ENCODE data around the gene CLN6. TPM values are rescaled to one million over a fixed set of nuclear protein-coding genes. Genes with fewer than 3 reads are reported as not detected.

Gene CLN6
- total RNA-seq, 6 experiments from 2014 or later = 10.7 to 24.3 (median 15.2) TPM

DNA sequence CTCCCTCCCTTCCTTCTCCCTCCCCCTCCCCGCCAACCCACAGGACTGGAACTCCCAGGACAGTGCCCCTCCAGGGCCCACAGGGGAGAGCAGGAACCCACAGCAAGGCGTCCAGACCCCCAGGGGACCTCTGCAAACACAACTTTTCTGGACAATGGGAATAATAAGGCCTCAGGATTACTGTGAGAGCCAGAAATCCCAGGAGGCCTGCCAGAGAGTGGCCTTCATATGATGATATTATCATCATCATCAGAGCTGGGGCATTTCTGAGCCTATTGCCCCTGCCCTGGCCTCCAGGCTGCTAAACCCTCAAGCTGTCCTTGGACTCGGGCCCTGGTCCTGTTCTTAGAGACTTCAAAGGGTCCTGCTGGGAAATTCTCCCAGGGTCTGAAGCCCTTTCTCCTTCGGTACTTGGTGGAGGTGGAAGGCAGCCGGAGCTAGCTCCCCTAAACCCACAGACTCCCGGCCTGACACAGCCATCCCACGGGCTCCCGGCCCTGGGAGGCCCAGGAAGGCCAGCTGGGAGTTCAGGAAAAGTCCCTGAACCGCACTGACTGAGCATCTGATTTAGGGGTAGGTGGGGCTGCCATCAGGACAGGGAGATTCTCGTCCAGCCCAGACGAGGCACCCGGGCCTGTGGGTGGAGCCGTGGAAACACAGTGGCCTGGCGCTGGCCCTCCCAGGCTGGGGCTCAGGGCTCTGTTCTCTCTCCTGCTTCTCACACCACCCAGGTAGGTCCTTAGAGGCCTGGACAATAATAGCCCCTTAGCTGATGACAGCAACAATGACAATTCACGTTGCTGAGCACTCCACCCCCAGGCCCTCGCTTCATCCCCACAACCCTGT lies 29.3 kb downstream of the CLN6 start:
- H3K9me3 ChIP-seq = no peaks in the 10 kb centered on the region
- no peak overlapping the region for H3K4me3 ChIP-seq
- H3K27ac ChIP-seq = no peak overlapping the region
- H3K36me3 ChIP-seq = peaks cover 0 to 3% (median 0%) of the 10 kb centered on the region in 4 donors
- ATAC-seq (no peak), DNase-seq (peak in 1 of 3 donors; percentile 35)
- TF ChIP-seq, protein P1, sequence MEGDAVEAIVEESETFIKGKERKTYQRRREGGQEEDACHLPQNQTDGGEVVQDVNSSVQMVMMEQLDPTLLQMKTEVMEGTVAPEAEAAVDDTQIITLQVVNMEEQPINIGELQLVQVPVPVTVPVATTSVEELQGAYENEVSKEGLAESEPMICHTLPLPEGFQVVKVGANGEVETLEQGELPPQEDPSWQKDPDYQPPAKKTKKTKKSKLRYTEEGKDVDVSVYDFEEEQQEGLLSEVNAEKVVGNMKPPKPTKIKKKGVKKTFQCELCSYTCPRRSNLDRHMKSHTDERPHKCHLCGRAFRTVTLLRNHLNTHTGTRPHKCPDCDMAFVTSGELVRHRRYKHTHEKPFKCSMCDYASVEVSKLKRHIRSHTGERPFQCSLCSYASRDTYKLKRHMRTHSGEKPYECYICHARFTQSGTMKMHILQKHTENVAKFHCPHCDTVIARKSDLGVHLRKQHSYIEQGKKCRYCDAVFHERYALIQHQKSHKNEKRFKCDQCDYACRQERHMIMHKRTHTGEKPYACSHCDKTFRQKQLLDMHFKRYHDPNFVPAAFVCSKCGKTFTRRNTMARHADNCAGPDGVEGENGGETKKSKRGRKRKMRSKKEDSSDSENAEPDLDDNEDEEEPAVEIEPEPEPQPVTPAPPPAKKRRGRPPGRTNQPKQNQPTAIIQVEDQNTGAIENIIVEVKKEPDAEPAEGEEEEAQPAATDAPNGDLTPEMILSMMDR (IDR thresholded peaks at IDR 0.05) = no peak
- no peak for TF ChIP-seq POLR2A (IDR thresholded peaks at IDR 0.05)
- intact Hi-C loops (cut with DNase I) = no loop called here
- WGBS (ENCODE audit: insufficient coverage, low coverage, low lambda C conversion rate, missing lambda C conversion rate) = 72% methylated on average over 3 of the region's 16 CpGs
- peaks cover 0 to 5% (median 0%) of the 10 kb centered on the region in 4 donors for H3K4me1 ChIP-seq
- H3K27me3 ChIP-seq = no peaks in the 10 kb centered on the region

DNA sequence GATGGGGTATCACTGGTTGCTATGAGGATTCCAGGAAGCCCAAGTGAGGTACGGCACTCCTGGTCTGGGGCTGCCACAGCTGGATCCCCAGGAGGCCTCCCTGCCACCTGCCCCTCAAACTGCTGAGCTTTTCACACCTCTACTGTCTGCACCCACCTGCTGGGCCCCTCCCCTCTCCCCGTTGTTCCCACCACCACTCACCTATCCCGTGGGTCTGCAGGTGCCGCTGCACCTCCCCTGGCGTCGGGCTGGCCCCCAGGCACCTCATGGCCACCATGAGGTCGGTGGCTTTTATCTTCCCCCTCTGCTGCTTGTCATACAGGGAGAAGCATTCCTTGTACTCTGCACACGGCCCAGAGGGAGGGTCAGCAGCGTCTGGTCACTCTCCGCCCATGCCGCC lies 30.2 kb downstream of the CLN6 start:
- H3K36me3 ChIP-seq = peaks cover 0 to 3% (median 0%) of the 10 kb centered on the region in 4 donors
- 51% methylated on average over 6 of the region's 11 CpGs for WGBS (ENCODE audit: insufficient coverage, low coverage, low lambda C conversion rate, missing lambda C conversion rate)
- H3K4me1 ChIP-seq = peaks cover 0 to 4% (median 0%) of the 10 kb centered on the region in 4 donors
- no peak for TF ChIP-seq POLR2A (IDR thresholded peaks at IDR 0.05)
- TF ChIP-seq, protein P1 (IDR thresholded peaks at IDR 0.05) = no peak
- intact Hi-C loops (cut with DNase I) = no loop called here
- DNase-seq = peak in 1 of 3 donors; percentile 44
- no peaks in the 10 kb centered on the region for H3K27me3 ChIP-seq
- no peak overlapping the region for H3K27ac ChIP-seq
- ATAC-seq = no peak
- no peaks in the 10 kb centered on the region for H3K9me3 ChIP-seq
- H3K4me3 ChIP-seq = no peak overlapping the region

DNA sequence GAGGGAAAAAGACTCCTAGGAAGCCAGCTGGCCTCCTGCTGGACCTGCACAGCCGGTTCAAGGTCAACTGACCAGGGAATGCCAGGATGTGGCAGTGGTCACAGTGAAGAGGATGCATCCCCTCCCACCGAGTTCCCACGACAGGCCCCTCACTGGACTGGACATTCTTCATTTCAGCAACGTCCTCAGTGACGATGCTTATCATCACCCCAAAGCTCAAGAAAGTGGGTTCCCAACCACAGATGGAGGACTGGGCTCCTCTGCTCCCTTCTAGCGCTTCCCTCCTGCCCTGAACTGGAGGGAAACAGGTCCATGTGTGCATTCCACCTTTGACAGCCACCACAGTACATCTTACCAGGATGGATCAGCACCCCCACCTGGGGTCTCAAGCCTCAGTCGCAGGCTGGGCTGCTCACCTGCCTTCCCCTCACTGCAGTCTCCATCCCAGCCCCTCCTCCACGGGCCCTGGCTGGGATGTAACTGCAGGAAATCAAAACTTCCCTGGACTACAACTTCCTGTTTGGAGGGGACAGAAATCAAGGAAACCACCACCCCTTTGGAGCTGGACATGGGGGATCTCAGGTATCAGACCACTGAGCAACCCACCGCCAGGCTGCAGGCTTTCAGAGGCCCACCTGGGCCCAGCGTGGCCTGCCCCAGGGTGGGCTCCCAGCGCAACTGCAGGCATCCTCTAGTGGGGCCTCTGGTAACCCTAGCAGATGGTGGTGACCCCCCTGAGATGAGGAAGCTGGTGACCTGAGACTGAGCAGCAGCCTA lies 31.7 kb downstream of the CLN6 start:
- Histone ChIP-seq H3K4me3 (no peak overlapping the region), H3K27ac (no peak overlapping the region), H3K36me3 (peaks cover 0 to 9% (median 0%) of the 10 kb centered on the region in 4 donors), H3K4me1 (peaks cover 0 to 4% (median 0%) of the 10 kb centered on the region in 4 donors), H3K9me3 (no peaks in the 10 kb centered on the region), H3K27me3 (no peaks in the 10 kb centered on the region)
- peak in 1 of 3 donors; percentile 42 for DNase-seq
- ATAC-seq = no peak
- TF ChIP-seq, protein P1 (IDR thresholded peaks at IDR 0.05) = no peak
- no peak for TF ChIP-seq POLR2A (IDR thresholded peaks at IDR 0.05)
- intact Hi-C loops (cut with DNase I) = no loop called here
- WGBS (ENCODE audit: insufficient coverage, low coverage, low lambda C conversion rate, missing lambda C conversion rate) = 100% methylated on average over 1 of the region's 11 CpGs

DNA sequence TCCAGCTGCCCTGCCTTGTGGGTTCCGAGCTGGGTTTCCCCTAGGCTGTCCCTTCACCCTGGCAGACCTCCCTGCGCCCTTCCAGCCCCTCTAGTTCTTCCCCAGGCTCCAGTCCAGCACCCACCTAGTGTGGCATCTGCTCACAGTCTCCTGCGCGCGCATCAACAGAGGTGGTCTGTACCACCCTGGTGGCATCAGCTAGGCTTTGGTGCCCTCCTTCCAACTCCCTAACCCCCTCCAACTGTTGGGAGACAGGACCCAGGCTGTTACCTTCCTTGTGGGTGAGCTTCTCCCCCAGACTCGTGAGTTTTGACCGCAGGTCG lies 32.4 kb downstream of the CLN6 start:
- Histone ChIP-seq H3K36me3 (peaks cover 0 to 9% (median 0%) of the 10 kb centered on the region in 4 donors), H3K27me3 (no peaks in the 10 kb centered on the region), H3K4me3 (no peak overlapping the region), H3K4me1 (peaks cover 0 to 4% (median 0%) of the 10 kb centered on the region in 4 donors), H3K27ac (no peak overlapping the region), H3K9me3 (no peaks in the 10 kb centered on the region)
- no peak for TF ChIP-seq POLR2A (IDR thresholded peaks at IDR 0.05)
- TF ChIP-seq, protein P1 (IDR thresholded peaks at IDR 0.05) = no peak
- intact Hi-C loops (cut with DNase I) = no loop called here
- ATAC-seq (no peak), DNase-seq (peak in 1 of 3 donors; percentile 44)
- WGBS (ENCODE audit: insufficient coverage, low coverage, low lambda C conversion rate, missing lambda C conversion rate) = 96% methylated on average over 3 of the region's 8 CpGs

Measured in right lobe of liver (tissue), 6 donors.